ENCODE results near the gene RUNX2. TPM values are rescaled to one million over a fixed set of nuclear protein-coding genes. Genes with fewer than 3 reads are reported as not detected.

The RUNX2 gene
- total and polyA plus RNA-seq, 9 donors = 0.34 to 2.0 (median 0.67) TPM

- no CpG with 5 or more reads among the region's 5 CpGs for WGBS (ENCODE audit: insufficient coverage)
- peaks cover 4% of the 10 kb centered on the region for H3K4me1 ChIP-seq (ENCODE audit: control insufficient read depth, insufficient read depth, low read length)
- DNase-seq = no peak
- H3K27me3 ChIP-seq (ENCODE audit: control insufficient read depth, insufficient read depth, low read length) = peaks cover 2% of the 10 kb centered on the region
- no peaks in the 10 kb centered on the region for H3K36me3 ChIP-seq (ENCODE audit: control insufficient read depth, insufficient read depth, low read length)
- no peak overlapping the region for H3K4me3 ChIP-seq (ENCODE audit: low read length)
- no peak overlapping the region for H3K27ac ChIP-seq (ENCODE audit: low read length)
- H3K9me3 ChIP-seq (replicated peaks; ENCODE audit: control insufficient read depth, low read depth, low read length) = no peaks in the 10 kb centered on the region
Observed at GRCh38 chr6:45591890-45592289, 263.8 kb downstream of the RUNX2 start.

- peaks cover 4% of the 10 kb centered on the region for H3K4me1 ChIP-seq (ENCODE audit: control insufficient read depth, insufficient read depth, low read length)
Observed at GRCh38 chr6:45592991-45593390, 264.9 kb downstream of the RUNX2 start.

GRCh38 chr6:45595010-45595851, 267.1 kb downstream of the RUNX2 start:
- H3K9me3 ChIP-seq (replicated peaks; ENCODE audit: control insufficient read depth, low read depth, low read length) = no peaks in the 10 kb centered on the region
- peaks cover 2% of the 10 kb centered on the region for H3K27me3 ChIP-seq (ENCODE audit: control insufficient read depth, insufficient read depth, low read length)
- no peak overlapping the region for H3K27ac ChIP-seq (ENCODE audit: low read length)
- H3K4me3 ChIP-seq (ENCODE audit: low read length) = no peak overlapping the region
- WGBS (ENCODE audit: insufficient coverage) = no CpG with 5 or more reads among the region's 5 CpGs
- H3K36me3 ChIP-seq (ENCODE audit: control insufficient read depth, insufficient read depth, low read length) = no peaks in the 10 kb centered on the region
- H3K4me1 ChIP-seq (ENCODE audit: control insufficient read depth, insufficient read depth, low read length) = peaks cover 4% of the 10 kb centered on the region
- no peak for DNase-seq

More at GRCh38 chr6:45592991-45593390, 264.9 kb downstream of the RUNX2 start:
- Histone ChIP-seq H3K9me3 (replicated peaks; ENCODE audit: control insufficient read depth, low read depth, low read length) (no peaks in the 10 kb centered on the region), H3K36me3 (ENCODE audit: control insufficient read depth, insufficient read depth, low read length) (no peaks in the 10 kb centered on the region), H3K4me3 (ENCODE audit: low read length) (no peak overlapping the region), H3K27me3 (ENCODE audit: control insufficient read depth, insufficient read depth, low read length) (peaks cover 2% of the 10 kb centered on the region), H3K27ac (ENCODE audit: low read length) (no peak overlapping the region)
- no peak for DNase-seq
- 60% methylated on average over 1 of the region's 2 CpGs for WGBS (ENCODE audit: insufficient coverage)

GRCh38 chr6:45597424-45597823, 269.3 kb downstream of the RUNX2 start:
- no peaks in the 10 kb centered on the region for H3K4me1 ChIP-seq (ENCODE audit: control insufficient read depth, insufficient read depth, low read length)
- no peaks in the 10 kb centered on the region for H3K9me3 ChIP-seq (replicated peaks; ENCODE audit: control insufficient read depth, low read depth, low read length)
- H3K27me3 ChIP-seq (ENCODE audit: control insufficient read depth, insufficient read depth, low read length) = no peaks in the 10 kb centered on the region
- no peaks in the 10 kb centered on the region for H3K36me3 ChIP-seq (ENCODE audit: control insufficient read depth, insufficient read depth, low read length)
- H3K27ac ChIP-seq (ENCODE audit: low read length) = no peak overlapping the region
- WGBS (ENCODE audit: insufficient coverage) = no CpG with 5 or more reads among the region's 5 CpGs
- DNase-seq = no peak
- no peak overlapping the region for H3K4me3 ChIP-seq (ENCODE audit: low read length)

- no peak overlapping the region for H3K4me3 ChIP-seq (ENCODE audit: low read length)
- no peak overlapping the region for H3K27ac ChIP-seq (ENCODE audit: low read length)
- no peaks in the 10 kb centered on the region for H3K9me3 ChIP-seq (replicated peaks; ENCODE audit: control insufficient read depth, low read depth, low read length)
- H3K36me3 ChIP-seq (ENCODE audit: control insufficient read depth, insufficient read depth, low read length) = no peaks in the 10 kb centered on the region
- no peak for DNase-seq
- H3K4me1 ChIP-seq (ENCODE audit: control insufficient read depth, insufficient read depth, low read length) = no peaks in the 10 kb centered on the region
- H3K27me3 ChIP-seq (ENCODE audit: control insufficient read depth, insufficient read depth, low read length) = no peaks in the 10 kb centered on the region
Observed at GRCh38 chr6:45599053-45599452, 270.9 kb downstream of the RUNX2 start.

- Histone ChIP-seq H3K27me3 (ENCODE audit: control insufficient read depth, insufficient read depth, low read length) (peaks cover 2% of the 10 kb centered on the region), H3K4me1 (ENCODE audit: control insufficient read depth, insufficient read depth, low read length) (no peaks in the 10 kb centered on the region), H3K9me3 (replicated peaks; ENCODE audit: control insufficient read depth, low read depth, low read length) (no peaks in the 10 kb centered on the region), H3K27ac (ENCODE audit: low read length) (no peak overlapping the region), H3K36me3 (ENCODE audit: control insufficient read depth, insufficient read depth, low read length) (no peaks in the 10 kb centered on the region), H3K4me3 (ENCODE audit: low read length) (no peak overlapping the region)
- no peak for DNase-seq
- no CpG with 5 or more reads among the region's 1 CpG for WGBS (ENCODE audit: insufficient coverage)
Observed at GRCh38 chr6:45605971-45606370, 277.8 kb downstream of the RUNX2 start.

GRCh38 chr6:45606831-45607400, 278.8 kb downstream of the RUNX2 start:
- H3K4me3 ChIP-seq (ENCODE audit: low read length) = no peak overlapping the region
- H3K36me3 ChIP-seq (ENCODE audit: control insufficient read depth, insufficient read depth, low read length) = no peaks in the 10 kb centered on the region
- H3K27ac ChIP-seq (ENCODE audit: low read length) = no peak overlapping the region
- H3K9me3 ChIP-seq (replicated peaks; ENCODE audit: control insufficient read depth, low read depth, low read length) = no peaks in the 10 kb centered on the region
- no peak for DNase-seq
- no peaks in the 10 kb centered on the region for H3K4me1 ChIP-seq (ENCODE audit: control insufficient read depth, insufficient read depth, low read length)
- 43% methylated on average over 1 of the region's 7 CpGs for WGBS (ENCODE audit: insufficient coverage)
- H3K27me3 ChIP-seq (ENCODE audit: control insufficient read depth, insufficient read depth, low read length) = peaks cover 2% of the 10 kb centered on the region

- Histone ChIP-seq H3K36me3 (ENCODE audit: control insufficient read depth, insufficient read depth, low read length) (no peaks in the 10 kb centered on the region), H3K27ac (ENCODE audit: low read length) (no peak overlapping the region), H3K27me3 (ENCODE audit: control insufficient read depth, insufficient read depth, low read length) (peaks cover 2% of the 10 kb centered on the region), H3K4me1 (ENCODE audit: control insufficient read depth, insufficient read depth, low read length) (no peaks in the 10 kb centered on the region), H3K9me3 (replicated peaks; ENCODE audit: control insufficient read depth, low read depth, low read length) (no peaks in the 10 kb centered on the region), H3K4me3 (ENCODE audit: low read length) (no peak overlapping the region)
- DNase-seq = no peak
- WGBS (ENCODE audit: insufficient coverage) = no CpG with 5 or more reads among the region's 4 CpGs
Observed at GRCh38 chr6:45607798-45608197, 279.7 kb downstream of the RUNX2 start.

- H3K9me3 ChIP-seq (replicated peaks; ENCODE audit: control insufficient read depth, low read depth, low read length) = no peaks in the 10 kb centered on the region
- DNase-seq = no peak
- H3K27ac ChIP-seq (ENCODE audit: low read length) = no peak overlapping the region
- no peak overlapping the region for H3K4me3 ChIP-seq (ENCODE audit: low read length)
- no peaks in the 10 kb centered on the region for H3K36me3 ChIP-seq (ENCODE audit: control insufficient read depth, insufficient read depth, low read length)
- H3K27me3 ChIP-seq (ENCODE audit: control insufficient read depth, insufficient read depth, low read length) = peaks cover 2% of the 10 kb centered on the region
- no peaks in the 10 kb centered on the region for H3K4me1 ChIP-seq (ENCODE audit: control insufficient read depth, insufficient read depth, low read length)
- WGBS (ENCODE audit: insufficient coverage) = 88% methylated on average over 5 of the region's 10 CpGs
Observed at GRCh38 chr6:45608252-45608913, 280.3 kb downstream of the RUNX2 start.

- H3K27ac ChIP-seq (ENCODE audit: low read length) = no peak overlapping the region
- DNase-seq = no peak
- H3K4me1 ChIP-seq (ENCODE audit: control insufficient read depth, insufficient read depth, low read length) = peaks cover 2% of the 10 kb centered on the region
- no peaks in the 10 kb centered on the region for H3K36me3 ChIP-seq (ENCODE audit: control insufficient read depth, insufficient read depth, low read length)
- H3K4me3 ChIP-seq (ENCODE audit: low read length) = no peak overlapping the region
- WGBS (ENCODE audit: insufficient coverage) = 67% methylated on average over 3 of the region's 6 CpGs
- no peaks in the 10 kb centered on the region for H3K9me3 ChIP-seq (replicated peaks; ENCODE audit: control insufficient read depth, low read depth, low read length)
- peaks cover 2% of the 10 kb centered on the region for H3K27me3 ChIP-seq (ENCODE audit: control insufficient read depth, insufficient read depth, low read length)
Observed at GRCh38 chr6:45609141-45609638, 281.1 kb downstream of the RUNX2 start.
